Measurements from ENCODE around the gene ZNF808.
"Not testable (repeated sequence)": the region's sequence is repeated elsewhere in the genome, so short reads cannot be mapped to it uniquely, and the experiment has no call there.

ZNF808 gene

DNA sequence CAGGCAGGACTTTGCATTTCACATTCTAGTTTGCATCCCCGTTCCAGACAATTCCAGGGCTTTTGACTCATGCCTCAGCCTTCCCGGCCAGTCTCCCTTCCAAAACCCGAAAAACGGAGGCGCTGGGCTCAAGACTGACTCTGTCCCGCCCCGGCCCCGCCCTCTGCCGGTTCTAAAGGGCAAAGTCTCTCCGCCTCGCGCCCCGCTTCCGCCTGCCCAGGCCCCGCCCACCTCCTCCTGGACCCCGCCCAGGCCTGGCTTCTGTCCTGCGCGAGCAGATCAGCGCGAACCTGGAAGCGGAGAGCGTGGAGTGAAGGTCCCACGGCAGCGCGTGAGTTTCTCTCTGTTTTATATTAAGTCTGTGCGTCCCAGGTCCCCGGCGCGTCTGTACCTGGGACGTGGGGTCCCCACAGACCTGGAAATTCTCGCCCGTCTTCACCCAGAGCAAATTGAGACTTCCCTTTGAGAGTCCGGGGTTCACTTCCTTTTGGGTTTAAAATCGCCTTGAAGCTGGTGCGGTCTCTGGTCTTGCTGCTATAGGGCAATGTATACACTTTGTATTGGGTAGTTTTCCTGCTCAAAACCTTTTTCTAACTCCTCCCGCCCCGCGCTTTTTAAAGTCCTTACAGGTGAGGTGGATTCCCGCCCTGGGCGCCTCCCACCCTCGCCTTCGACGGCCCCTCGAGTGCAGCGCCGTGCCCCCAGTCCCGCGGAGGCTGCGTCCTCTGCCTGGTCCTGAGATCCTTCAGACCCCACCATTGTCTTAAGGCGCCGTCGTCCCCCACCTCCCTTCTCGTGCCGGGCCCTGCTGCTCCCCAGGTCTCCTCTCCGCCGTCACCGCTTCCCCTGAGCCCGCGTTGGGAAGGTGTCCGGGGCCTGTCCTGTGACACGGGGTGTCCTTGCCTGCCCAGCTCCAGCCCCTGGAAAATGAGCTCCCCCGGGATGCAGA is 73.8 kb downstream of the ZNF808 start:
- peak overlapping the region; percentile 83 for H3K4me2 ChIP-seq (ENCODE audit: low read length, poor library complexity, severe bottlenecking)
- H3K4me1 ChIP-seq (ENCODE audit: control insufficient read depth, insufficient read depth, low read depth, low read length) = peaks cover 9% of the 10 kb centered on the region
- no peak overlapping the region for H2BK12ac ChIP-seq (ENCODE audit: low read length in 2 of 2)
- peaks cover 7 to 12% of the 10 kb centered on the region in 2 experiments for H3K36me3 ChIP-seq (ENCODE audit: control insufficient read depth in 1 of 2, insufficient read depth in 2 of 2, low read depth in 1 of 2, low read length in 2 of 2)
- no peak overlapping the region for H2BK5ac ChIP-seq (ENCODE audit: low read depth, low read length, poor library complexity, severe bottlenecking)
- H4K91ac ChIP-seq (ENCODE audit: low read length) = peak overlapping the region; percentile 59
- peak overlapping the region; percentile 50 for H3K27ac ChIP-seq (ENCODE audit: low read length, poor library complexity, severe bottlenecking)
- peak overlapping the region; percentile 92 for H2AFZ ChIP-seq (ENCODE audit: low read depth, low read length)
- H3K9me3 ChIP-seq (ENCODE audit: control insufficient read depth, low read length) = peaks cover 4% of the 10 kb centered on the region
- 2% methylated on average over 60 of the region's 62 CpGs for WGBS
- H2AK5ac ChIP-seq (ENCODE audit: low read length, severe bottlenecking) = no peak overlapping the region
- peak overlapping the region; percentile 56 to 87 for H3K4me3 ChIP-seq (ENCODE audit: insufficient read depth in 1 of 2, low read depth in 1 of 2, low read length in 2 of 2)
- H2BK120ac ChIP-seq (ENCODE audit: low read depth, low read length) = no peak overlapping the region
- peak; percentile 87 for DNase-seq
- H3K23ac ChIP-seq (ENCODE audit: low read length in 2 of 2) = peak overlapping the region in 1 of 2 experiments; percentile 34
- H3K79me1 ChIP-seq (replicated peaks; ENCODE audit: low read length, poor library complexity, severe bottlenecking) = peaks cover 19% of the 10 kb centered on the region
- H3K14ac ChIP-seq (ENCODE audit: low read length in 2 of 2) = peak overlapping the region in 1 of 2 experiments; percentile 12
- no peaks in the 10 kb centered on the region for H3K27me3 ChIP-seq (ENCODE audit: control insufficient read depth in 1 of 2, insufficient read depth in 1 of 2, low read length in 2 of 2)
- H3K18ac ChIP-seq (ENCODE audit: low read depth in 1 of 2, low read length in 2 of 2) = peak overlapping the region in 1 of 2 experiments; percentile 75
- no peak overlapping the region for H2BK15ac ChIP-seq (ENCODE audit: low read depth, poor library complexity, severe bottlenecking)
- no peak overlapping the region for H3K4ac ChIP-seq (ENCODE audit: low read depth in 1 of 2, low read length in 2 of 2)
- peak overlapping the region; percentile 81 for H3K9ac ChIP-seq (ENCODE audit: low read length)
- peak overlapping the region; percentile 70 for H4K8ac ChIP-seq (ENCODE audit: low read length)

DNA sequence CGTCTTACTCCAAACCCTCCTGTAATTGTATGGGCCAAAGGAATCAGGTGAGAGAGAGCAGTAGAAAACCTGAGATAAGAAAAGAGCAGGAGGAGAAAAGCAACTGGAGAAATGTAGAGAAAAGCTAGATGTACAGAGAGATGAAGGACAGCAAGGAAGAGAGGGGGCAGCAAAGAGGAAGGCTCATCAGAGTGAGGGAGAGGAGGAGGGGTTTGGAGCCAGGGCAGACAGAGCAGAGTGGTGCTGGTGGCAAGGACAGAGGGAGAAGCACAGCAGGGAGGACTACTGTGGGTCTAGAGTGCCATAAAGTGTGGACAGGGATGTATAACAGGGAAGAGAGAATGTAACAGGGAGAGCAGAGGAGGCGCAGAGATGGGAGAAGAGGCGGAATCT is 74.5 kb downstream of the ZNF808 start:
- peak overlapping the region; percentile 81 for H3K9ac ChIP-seq (ENCODE audit: low read length)
- H3K9me3 ChIP-seq (ENCODE audit: control insufficient read depth, low read length); H3K27ac ChIP-seq (ENCODE audit: low read length, poor library complexity, severe bottlenecking): not testable (repeated sequence)

DNA sequence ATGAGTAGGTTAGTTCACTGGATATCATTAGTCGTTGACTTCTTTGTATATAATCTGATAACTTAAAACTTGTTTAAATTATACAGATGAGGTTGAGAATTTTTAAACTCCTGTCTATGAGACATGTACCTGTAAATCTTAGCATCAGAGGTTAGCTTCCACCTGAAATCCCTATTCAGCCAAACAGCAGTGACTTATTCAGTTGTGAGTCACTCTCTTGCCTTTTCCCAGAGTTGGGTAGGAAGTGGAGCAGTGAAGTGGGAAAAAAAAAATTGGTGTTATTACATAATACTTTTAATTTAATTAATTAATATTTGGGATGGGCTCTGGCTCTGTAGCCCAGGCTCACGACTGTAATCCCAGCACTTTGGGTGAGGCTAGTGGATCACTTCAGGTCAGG is 75.5 kb downstream of the ZNF808 start:
- Histone ChIP-seq H2BK120ac (ENCODE audit: low read depth, low read length) (no peak overlapping the region), H3K9ac (ENCODE audit: low read length) (no peak overlapping the region), H3K18ac (ENCODE audit: low read depth in 1 of 2, low read length in 2 of 2) (no peak overlapping the region), H4K8ac (ENCODE audit: low read length) (no peak overlapping the region), H3K23ac (ENCODE audit: low read length in 2 of 2) (no peak overlapping the region), H4K91ac (ENCODE audit: low read length) (no peak overlapping the region), H3K4me2 (ENCODE audit: low read length, poor library complexity, severe bottlenecking) (no peak overlapping the region), H3K4me3 (ENCODE audit: insufficient read depth in 1 of 2, low read depth in 1 of 2, low read length in 2 of 2) (no peak overlapping the region), H3K4ac (ENCODE audit: low read depth in 1 of 2, low read length in 2 of 2) (no peak overlapping the region), H3K27me3 (ENCODE audit: control insufficient read depth in 1 of 2, insufficient read depth in 1 of 2, low read length in 2 of 2) (no peaks in the 10 kb centered on the region), H2BK5ac (ENCODE audit: low read depth, low read length, poor library complexity, severe bottlenecking) (no peak overlapping the region), H2BK12ac (ENCODE audit: low read length in 2 of 2) (no peak overlapping the region), H2AK5ac (ENCODE audit: low read length, severe bottlenecking) (no peak overlapping the region), H3K36me3 (ENCODE audit: control insufficient read depth in 1 of 2, insufficient read depth in 2 of 2, low read depth in 1 of 2, low read length in 2 of 2) (peaks cover 0 to 8% of the 10 kb centered on the region in 2 experiments), H3K9me3 (ENCODE audit: control insufficient read depth, low read length) (peaks cover 8% of the 10 kb centered on the region), H2AFZ (ENCODE audit: low read depth, low read length) (no peak overlapping the region), H3K14ac (ENCODE audit: low read length in 2 of 2) (no peak overlapping the region), H3K27ac (ENCODE audit: low read length, poor library complexity, severe bottlenecking) (no peak overlapping the region), H3K79me1 (replicated peaks; ENCODE audit: low read length, poor library complexity, severe bottlenecking) (peaks cover 25% of the 10 kb centered on the region), H2BK15ac (ENCODE audit: low read depth, poor library complexity, severe bottlenecking) (no peak overlapping the region), H3K4me1 (ENCODE audit: control insufficient read depth, insufficient read depth, low read depth, low read length) (peaks cover 9% of the 10 kb centered on the region)
- no peak for DNase-seq
- WGBS = 100% methylated on average over 1 of the region's 2 CpGs

More for the DNA sequence above, 74.5 kb downstream of the ZNF808 start:
- not testable (repeated sequence) for H2BK12ac ChIP-seq (ENCODE audit: low read length in 2 of 2); H3K14ac ChIP-seq (ENCODE audit: low read length in 2 of 2); H2AK5ac ChIP-seq (ENCODE audit: low read length, severe bottlenecking); H4K8ac ChIP-seq (ENCODE audit: low read length); H3K23ac ChIP-seq (ENCODE audit: low read length in 2 of 2); H2BK5ac ChIP-seq (ENCODE audit: low read depth, low read length, poor library complexity, severe bottlenecking); H2BK15ac ChIP-seq (ENCODE audit: low read depth, poor library complexity, severe bottlenecking); H3K27me3 ChIP-seq (ENCODE audit: control insufficient read depth in 1 of 2, insufficient read depth in 1 of 2, low read length in 2 of 2); H4K91ac ChIP-seq (ENCODE audit: low read length); H2AFZ ChIP-seq (ENCODE audit: low read depth, low read length); H3K4ac ChIP-seq (ENCODE audit: low read depth in 1 of 2, low read length in 2 of 2); H3K18ac ChIP-seq (ENCODE audit: low read depth in 1 of 2, low read length in 2 of 2); H3K4me1 ChIP-seq (ENCODE audit: control insufficient read depth, insufficient read depth, low read depth, low read length); H2BK120ac ChIP-seq (ENCODE audit: low read depth, low read length)
- peak overlapping the region; percentile 83 for H3K4me2 ChIP-seq (ENCODE audit: low read length, poor library complexity, severe bottlenecking)
- 67% methylated on average over 3 of the region's 3 CpGs for WGBS
- peaks cover under 1 to 12% of the 10 kb centered on the region in 2 experiments for H3K36me3 ChIP-seq (ENCODE audit: control insufficient read depth in 1 of 2, insufficient read depth in 2 of 2, low read depth in 1 of 2, low read length in 2 of 2)
- peak; percentile 18 for DNase-seq
- peak overlapping the region; percentile 56 to 87 for H3K4me3 ChIP-seq (ENCODE audit: insufficient read depth in 1 of 2, low read depth in 1 of 2, low read length in 2 of 2)
- peaks cover 23% of the 10 kb centered on the region for H3K79me1 ChIP-seq (replicated peaks; ENCODE audit: low read length, poor library complexity, severe bottlenecking)

DNA sequence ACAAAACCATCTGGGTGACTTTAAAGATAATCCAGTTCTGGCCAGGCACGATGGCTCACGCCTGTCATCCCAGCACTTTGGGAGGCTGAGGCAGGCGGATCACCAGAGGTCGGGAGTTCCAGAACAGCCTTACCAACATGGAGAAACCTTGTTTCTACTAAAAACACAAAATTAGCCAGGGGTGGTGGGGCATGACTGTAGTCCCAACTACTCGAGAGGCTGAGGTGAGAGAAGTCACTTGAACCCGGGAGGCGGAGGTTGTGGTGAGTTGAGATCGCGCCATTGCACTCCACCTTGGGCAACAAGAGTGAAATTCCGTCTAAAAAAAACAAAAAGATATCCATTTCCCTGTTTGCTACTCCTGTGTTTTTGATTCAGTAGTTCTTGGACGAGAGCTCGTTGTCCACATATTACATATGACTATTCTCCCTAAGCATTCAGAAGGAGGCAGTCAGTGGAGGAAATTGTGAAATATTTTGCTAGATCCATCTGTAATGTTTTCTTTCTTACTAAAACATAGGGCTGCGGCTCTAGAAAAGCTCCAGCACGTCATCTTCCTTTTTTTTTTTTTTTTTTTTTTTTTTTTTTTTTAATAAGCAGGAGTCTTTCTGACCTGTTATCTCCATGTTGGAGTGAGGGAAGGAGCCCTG is 76.2 kb downstream of the ZNF808 start:
- Histone ChIP-seq H3K79me1 (replicated peaks; ENCODE audit: low read length, poor library complexity, severe bottlenecking) (peaks cover 25% of the 10 kb centered on the region), H2BK5ac (ENCODE audit: low read depth, low read length, poor library complexity, severe bottlenecking) (no peak overlapping the region), H3K36me3 (ENCODE audit: control insufficient read depth in 1 of 2, insufficient read depth in 2 of 2, low read depth in 1 of 2, low read length in 2 of 2) (peaks cover 2 to 8% of the 10 kb centered on the region in 2 experiments), H2AK5ac (ENCODE audit: low read length, severe bottlenecking) (no peak overlapping the region), H3K9me3 (ENCODE audit: control insufficient read depth, low read length) (peaks cover 10% of the 10 kb centered on the region), H4K8ac (ENCODE audit: low read length) (no peak overlapping the region), H3K27me3 (ENCODE audit: control insufficient read depth in 1 of 2, insufficient read depth in 1 of 2, low read length in 2 of 2) (no peaks in the 10 kb centered on the region), H2AFZ (ENCODE audit: low read depth, low read length) (no peak overlapping the region), H3K4me3 (ENCODE audit: insufficient read depth in 1 of 2, low read depth in 1 of 2, low read length in 2 of 2) (no peak overlapping the region), H3K14ac (ENCODE audit: low read length in 2 of 2) (no peak overlapping the region), H3K9ac (ENCODE audit: low read length) (no peak overlapping the region), H2BK12ac (ENCODE audit: low read length in 2 of 2) (no peak overlapping the region), H4K91ac (ENCODE audit: low read length) (no peak overlapping the region), H3K27ac (ENCODE audit: low read length, poor library complexity, severe bottlenecking) (no peak overlapping the region), H3K4me1 (ENCODE audit: control insufficient read depth, insufficient read depth, low read depth, low read length) (peaks cover 9% of the 10 kb centered on the region), H3K4ac (ENCODE audit: low read depth in 1 of 2, low read length in 2 of 2) (no peak overlapping the region), H2BK120ac (ENCODE audit: low read depth, low read length) (no peak overlapping the region), H2BK15ac (ENCODE audit: low read depth, poor library complexity, severe bottlenecking) (no peak overlapping the region), H3K23ac (ENCODE audit: low read length in 2 of 2) (no peak overlapping the region), H3K18ac (ENCODE audit: low read depth in 1 of 2, low read length in 2 of 2) (no peak overlapping the region), H3K4me2 (ENCODE audit: low read length, poor library complexity, severe bottlenecking) (no peak overlapping the region)
- no peak for DNase-seq
- WGBS = 95% methylated on average over 6 of the region's 14 CpGs
